Measurements from ENCODE around the gene GRM1. TPM values are rescaled to one million over a fixed set of nuclear protein-coding genes. Genes with fewer than 3 reads are reported as not detected.

Gene GRM1
- total and polyA plus RNA-seq, 2 experiments from 2014 or later, result 0.29 to 0.63 TPM

GRCh38 chr6:146426516-146426915 is 397.7 kb downstream of the GRM1 start:
- Histone ChIP-seq H2AFZ (no peak overlapping the region), H3K79me2 (replicated peaks; ENCODE audit: insufficient read depth) (no peaks in the 10 kb centered on the region), H3K4me3 (no peak overlapping the region), H3K4me1 (ENCODE audit: insufficient read depth) (no peaks in the 10 kb centered on the region), H3F3A (replicated peaks; ENCODE audit: low read depth) (no peaks in the 10 kb centered on the region), H3K27ac (ENCODE audit: low read depth) (no peak overlapping the region), H3K9me2 (ENCODE audit: insufficient read depth) (no peaks in the 10 kb centered on the region), H3K36me3 (ENCODE audit: insufficient read depth) (no peaks in the 10 kb centered on the region), H3K4me2 (no peak overlapping the region), H3K27me3 (ENCODE audit: insufficient read depth) (no peaks in the 10 kb centered on the region), H4K20me1 (replicated peaks; ENCODE audit: insufficient read depth) (no peaks in the 10 kb centered on the region)
- no peak for TF ChIP-seq JUNB (IDR thresholded peaks at IDR 0.05; ENCODE audit: unreplicated experiment)
- no peak for TF ChIP-seq POLR2AphosphoS5 (IDR thresholded peaks at IDR 0.05; ENCODE audit: low read depth)
- no peak for TF ChIP-seq REST (IDR thresholded peaks at IDR 0.05; ENCODE audit: unreplicated experiment)
- TF ChIP-seq EZH2 (IDR thresholded peaks at IDR 0.05; ENCODE audit: low read depth, unreplicated experiment), result no peak
- TF ChIP-seq ETS1 (IDR thresholded peaks at IDR 0.05), result no peak
- TF ChIP-seq ZNF331 (CRISPR knock-in tag; IDR thresholded peaks at IDR 0.05; ENCODE audit: low read depth), result no peak
- TF ChIP-seq EZH2phosphoT487 (IDR thresholded peaks at IDR 0.05; ENCODE audit: unreplicated experiment), result no peak
- TF ChIP-seq NANOG (IDR thresholded peaks at IDR 0.05; ENCODE audit: borderline replicate concordance), result no peak
- TF ChIP-seq ZNF462 (CRISPR knock-in tag; IDR thresholded peaks at IDR 0.05), result no peak
- no peak for TF ChIP-seq CTCF (conservative IDR thresholded peaks at IDR 0.05; ENCODE audit: low read depth in 2 of 2)
- TF ChIP-seq ZNF114 (CRISPR knock-in tag; IDR thresholded peaks at IDR 0.05), result no peak
- no peak for TF ChIP-seq STAT1 (IDR thresholded peaks at IDR 0.05; ENCODE audit: unreplicated experiment)
- no peak for TF ChIP-seq CREB1 (CRISPR knock-in tag; IDR thresholded peaks at IDR 0.05; ENCODE audit: low read depth)
- Mint-ChIP-seq H3K36me3 (ENCODE audit: low read depth) (no peaks in the 10 kb centered on the region), H3K27me3 (ENCODE audit: insufficient read depth, low read depth, poor library complexity) (no peaks in the 10 kb centered on the region), H3K27ac (no peak overlapping the region), H3K4me1 (peaks cover 12% of the 10 kb centered on the region; the same call in 2 of the 3 replicates), H3K4me3 (no peak overlapping the region), H3K9me3 (no peaks in the 10 kb centered on the region)
- ATAC-seq (no peak), DNase-seq (ENCODE audit: low spot score) (no peak)
